Sigmoid colon (tissue), 7 donors: ENCODE measurements around the gene SLC38A3. TPM values are rescaled to one million over a fixed set of nuclear protein-coding genes. Genes with fewer than 3 reads are reported as not detected.
A peak's percentile ranks its signal among the peaks of the same experiment; 100 is the strongest.

Experiments used
- DNase-seq: peaks from one replicate; pipeline ENCODE4 v3.0.0-alpha.2; 2019
- H3K27ac ChIP-seq, 4 donors: fragments of 200-600 bp; sonication (generic); one replicate each; pipeline ENCODE4 v1.5.1; 2016 to 2019; ENCODE audit warnings: mild to moderate bottlenecking in 1 of 4
- H3K27me3 ChIP-seq, 3 donors: fragments of 200-600 bp; sonication (generic); one replicate each; pipeline ENCODE4 v1.5.1; 2019; ENCODE audit warnings: mild to moderate bottlenecking in 1 of 3
- H3K36me3 ChIP-seq, 4 donors: fragments of 200-600 bp; sonication (generic); one replicate each; pipeline ENCODE4 v1.5.1; 2016 to 2019
- H3K4me1 ChIP-seq, 4 donors: fragments of 200-600 bp; sonication (generic); one replicate each; pipeline ENCODE4 v1.5.1; 2017 to 2019
- H3K4me3 ChIP-seq, 4 donors: fragments of 200-600 bp; sonication (generic); one replicate each; pipeline ENCODE4 v1.5.1; 2017 to 2019; ENCODE audit warnings: mild to moderate bottlenecking in 2 of 4, moderate library complexity in 1 of 4
- H3K9me3 ChIP-seq, 4 donors: fragments of 200-600 bp in 3 of 4; sonication (generic) in 3 of 4; one replicate each; pipeline versions ENCODE4 v1.5.1 to v1.6.1; 2013 to 2019
- CTCF ChIP-seq, 4 experiments: fragments of 450-650 bp in 3 of 4; fragments of 200-600 bp in 1 of 4; IDR thresholded peaks; one replicate each; pipeline ENCODE4 v1.5.1; 2016 to 2019; ENCODE audit warnings: antibody characterized with exemption in 4 of 4, mild to moderate bottlenecking in 3 of 4, moderate library complexity in 2 of 4
- EP300 ChIP-seq, 4 donors: sonication (generic); formaldehyde crosslinking; IDR thresholded peaks; one replicate each; pipeline ENCODE4 v1.6.1; 2017; ENCODE audit warnings: antibody characterized with exemption in 4 of 4
- POLR2A ChIP-seq, 2 donors: fragments of 450-650 bp; IDR thresholded peaks; one replicate each; pipeline ENCODE4 v1.6.1; 2016; ENCODE audit warnings: antibody characterized with exemption in 2 of 2, mild to moderate bottlenecking in 2 of 2, moderate library complexity in 2 of 2
- POLR2AphosphoS5 ChIP-seq, 4 donors: sonication (generic); formaldehyde crosslinking; IDR thresholded peaks; one replicate each; pipeline ENCODE4 v1.6.1; 2017; ENCODE audit warnings: antibody characterized with exemption in 4 of 4
- WGBS, 2 donors: extraction: QIAGEN DNeasy Blood & Tissue Kit; methylation state at CpG; one replicate each; pipeline ENCODE4 v1.1.7; 2013; 5-methylcytosine and 5-hydroxymethylcytosine counted together
- intact Hi-C: fragments of 100-400 bp; cut with DNase I; formaldehyde crosslinking; loops from one replicate; pipeline ENCODE4 v1.15.1; 2023
- polyA plus RNA-seq, 3 donors: library from polyadenylated mRNA; stranded (reverse); fragments of 200-250 nt; gene quantifications; one replicate each; pipeline ENCODE4 v1.2.3, GENCODE V29; 2013
- total RNA-seq, 4 donors: library from RNA; depleted of rRNA; stranded (reverse); fragments of >200 nt; gene quantifications; one replicate each; pipeline ENCODE4 v1.1.0, GENCODE V29; 2016
- donor health status: healthy with polysubstance abuse.
- donor health status: Bipolar disorder and iron deficiency.
- donor health status: healthy.

The SLC38A3 gene
- total and polyA plus RNA-seq, 7 donors: 0.07 to 0.28 TPM; not detected in 5

GRCh38 chr3:50241163-50241562 is 36.1 kb downstream of the SLC38A3 start:
- no peak overlapping the region for H3K4me3 ChIP-seq
- H3K27me3 ChIP-seq: no peaks in the 10 kb centered on the region
- peaks cover 0 to 95% (median 79%) of the 10 kb centered on the region in 4 donors for H3K4me1 ChIP-seq
- 81 to 85% methylated on average over 4 of the region's 4 CpGs for WGBS, 2 donors
- intact Hi-C loops: no loop called here
- no peaks in the 10 kb centered on the region for H3K36me3 ChIP-seq
- DNase-seq: no peak
- no peaks in the 10 kb centered on the region for H3K9me3 ChIP-seq
- no peak for TF ChIP-seq POLR2AphosphoS5 (IDR thresholded peaks at IDR 0.05)
- TF ChIP-seq POLR2A (IDR thresholded peaks at IDR 0.05): no peak
- no peak for TF ChIP-seq EP300 (IDR thresholded peaks at IDR 0.05)
- no peak for TF ChIP-seq CTCF (IDR thresholded peaks at IDR 0.05)
- peak overlapping the region; percentile 87 to 94 (median 90) for H3K27ac ChIP-seq

- intact Hi-C loops: no loop called here
- TF ChIP-seq POLR2A (IDR thresholded peaks at IDR 0.05): no peak
- Histone ChIP-seq H3K4me3 (no peak overlapping the region), H3K9me3 (no peaks in the 10 kb centered on the region), H3K36me3 (no peaks in the 10 kb centered on the region), H3K4me1 (peaks cover 0 to 98% (median 86%) of the 10 kb centered on the region in 4 donors), H3K27me3 (no peaks in the 10 kb centered on the region), H3K27ac (peak overlapping the region; percentile 87 to 94 (median 90))
- no peak for DNase-seq
- 58 to 67% methylated on average over 7 of the region's 7 CpGs for WGBS, 2 donors
These were observed 36.8 kb downstream of the SLC38A3 start for GRCh38 chr3:50241713-50242380.

GRCh38 chr3:50242381-50242770 is 37.3 kb downstream of the SLC38A3 start:
- no peaks in the 10 kb centered on the region for H3K9me3 ChIP-seq
- DNase-seq: no peak
- no peak overlapping the region for H3K4me3 ChIP-seq
- 16 to 22% methylated on average over 3 of the region's 3 CpGs for WGBS, 2 donors
- H3K27me3 ChIP-seq: no peaks in the 10 kb centered on the region
- no peak for TF ChIP-seq EP300 (IDR thresholded peaks at IDR 0.05)
- TF ChIP-seq POLR2AphosphoS5 (IDR thresholded peaks at IDR 0.05): no peak
- TF ChIP-seq POLR2A (IDR thresholded peaks at IDR 0.05): no peak
- no peak for TF ChIP-seq CTCF (IDR thresholded peaks at IDR 0.05)
- peak overlapping the region; percentile 87 to 94 (median 90) for H3K27ac ChIP-seq
- intact Hi-C loops: no loop called here
- H3K4me1 ChIP-seq: peaks cover 0 to 98% (median 91%) of the 10 kb centered on the region in 4 donors
- no peaks in the 10 kb centered on the region for H3K36me3 ChIP-seq

GRCh38 chr3:50242851-50243542 is 37.9 kb downstream of the SLC38A3 start:
- WGBS, 2 donors: 35 to 57% methylated on average over 14 of the region's 14 CpGs
- peak; percentile 84 for DNase-seq
- H3K4me3 ChIP-seq: no peak overlapping the region

More at GRCh38 chr3:50242851-50243542, 37.9 kb downstream of the SLC38A3 start:
- Histone ChIP-seq H3K36me3 (no peaks in the 10 kb centered on the region), H3K9me3 (no peaks in the 10 kb centered on the region), H3K27ac (peak overlapping the region; percentile 87 to 94 (median 90)), H3K27me3 (no peaks in the 10 kb centered on the region), H3K4me1 (peaks cover 0 to 99% (median 96%) of the 10 kb centered on the region in 4 donors)
- intact Hi-C loops: no loop called here
- no peak for TF ChIP-seq POLR2A (IDR thresholded peaks at IDR 0.05)
- no peak for TF ChIP-seq CTCF (IDR thresholded peaks at IDR 0.05)
- TF ChIP-seq EP300 (IDR thresholded peaks at IDR 0.05): no peak
- TF ChIP-seq POLR2AphosphoS5 (IDR thresholded peaks at IDR 0.05): no peak
